ENCODE measurements around the gene ZBTB1. TPM values are rescaled to one million over a fixed set of nuclear protein-coding genes. Genes with fewer than 3 reads are reported as not detected.

ZBTB1 gene
- total RNA-seq, 1 experiment from 2014 or later: 37.8 TPM

DNA sequence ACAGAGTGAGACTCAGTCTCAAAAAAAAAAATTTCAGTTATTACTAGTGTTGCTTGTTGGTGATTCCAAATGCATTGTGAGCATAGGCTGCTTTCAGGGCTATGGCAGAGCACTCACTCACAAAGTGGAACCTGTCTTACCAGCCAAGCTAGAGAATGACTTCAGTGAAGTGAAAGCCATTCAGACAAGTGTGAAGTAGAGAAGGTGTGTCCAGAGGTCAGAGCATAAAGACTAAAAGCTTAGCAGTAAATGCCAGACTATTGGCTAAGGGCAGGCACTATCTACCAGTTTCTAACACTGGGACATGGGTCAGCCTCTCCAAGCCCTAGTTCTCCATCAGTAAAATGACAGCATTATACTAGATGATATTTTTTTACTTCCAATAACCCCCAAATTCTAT, 57.9 kb downstream of the ZBTB1 start:
- Histone ChIP-seq H3K4ac (ENCODE audit: low read depth, low read length) (no peak overlapping the region), H2BK120ac (ENCODE audit: low read depth, low read length, poor library complexity, severe bottlenecking) (no peak overlapping the region), H3K14ac (ENCODE audit: insufficient read depth, low read length) (no peak overlapping the region), H2BK5ac (ENCODE audit: insufficient read length, low read length) (no peak overlapping the region), H3K27ac (ENCODE audit: insufficient read length, low read depth, low read length) (no peak overlapping the region), H3K4me2 (ENCODE audit: insufficient read depth, insufficient read length, low read length) (no peak overlapping the region), H3T11ph (ENCODE audit: low read length) (no peak overlapping the region), H2BK12ac (ENCODE audit: insufficient read length, low read depth, low read length) (no peak overlapping the region), H3K23me2 (ENCODE audit: insufficient read length, low read depth, low read length, poor library complexity, severe bottlenecking) (no peaks in the 10 kb centered on the region), H3K79me2 (ENCODE audit: insufficient read depth, low read length) (no peaks in the 10 kb centered on the region), H3K27me3 (ENCODE audit: insufficient read depth, low read length) (no peaks in the 10 kb centered on the region), H2AFZ (ENCODE audit: low read length) (no peak overlapping the region), H2BK20ac (ENCODE audit: low read depth, low read length, poor library complexity, severe bottlenecking) (no peak overlapping the region), H4K91ac (ENCODE audit: insufficient read length, low read depth, low read length) (no peak overlapping the region), H4K8ac (replicated peaks; ENCODE audit: insufficient read length, low read depth, low read length) (no peak overlapping the region), H2BK15ac (ENCODE audit: low read depth, low read length) (no peak overlapping the region), H4K5ac (ENCODE audit: insufficient read length, low read depth, low read length) (no peak overlapping the region), H3K4me1 (ENCODE audit: insufficient read depth, low read length) (no peaks in the 10 kb centered on the region), H3K79me1 (ENCODE audit: insufficient read depth, low read depth, low read length, poor library complexity, severe bottlenecking) (no peaks in the 10 kb centered on the region), H3K23ac (ENCODE audit: insufficient read length, low read depth, low read length) (no peak overlapping the region), H4K20me1 (ENCODE audit: control insufficient read depth, insufficient read depth, insufficient read length) (no peaks in the 10 kb centered on the region), H3K9me3 (ENCODE audit: control insufficient read depth, low read depth, low read length) (no peaks in the 10 kb centered on the region), H3K9ac (ENCODE audit: extremely low read depth, insufficient read length, low read length) (no peak overlapping the region), H3K56ac (ENCODE audit: insufficient read length, low read depth, low read length) (no peak overlapping the region), H3K18ac (ENCODE audit: insufficient read length, low read depth, low read length) (no peak overlapping the region), H2AK5ac (ENCODE audit: insufficient read length, low read length) (no peak overlapping the region)
- H3K27ac Mint-ChIP-seq: no peak overlapping the region
- H3K4me3 Mint-ChIP-seq: no peak overlapping the region
- no peak for DNase-seq
- no peaks in the 10 kb centered on the region; the same call in 1 of the 2 replicates for H3K27me3 Mint-ChIP-seq (ENCODE audit: low read depth)
- peaks cover 8 to 17% of the 10 kb centered on the region in 2 experiments; a peak in 3 of 4 replicates for H3K4me1 Mint-ChIP-seq
- no peaks in the 10 kb centered on the region for H3K9me3 Mint-ChIP-seq
- TF ChIP-seq, protein P1, sequence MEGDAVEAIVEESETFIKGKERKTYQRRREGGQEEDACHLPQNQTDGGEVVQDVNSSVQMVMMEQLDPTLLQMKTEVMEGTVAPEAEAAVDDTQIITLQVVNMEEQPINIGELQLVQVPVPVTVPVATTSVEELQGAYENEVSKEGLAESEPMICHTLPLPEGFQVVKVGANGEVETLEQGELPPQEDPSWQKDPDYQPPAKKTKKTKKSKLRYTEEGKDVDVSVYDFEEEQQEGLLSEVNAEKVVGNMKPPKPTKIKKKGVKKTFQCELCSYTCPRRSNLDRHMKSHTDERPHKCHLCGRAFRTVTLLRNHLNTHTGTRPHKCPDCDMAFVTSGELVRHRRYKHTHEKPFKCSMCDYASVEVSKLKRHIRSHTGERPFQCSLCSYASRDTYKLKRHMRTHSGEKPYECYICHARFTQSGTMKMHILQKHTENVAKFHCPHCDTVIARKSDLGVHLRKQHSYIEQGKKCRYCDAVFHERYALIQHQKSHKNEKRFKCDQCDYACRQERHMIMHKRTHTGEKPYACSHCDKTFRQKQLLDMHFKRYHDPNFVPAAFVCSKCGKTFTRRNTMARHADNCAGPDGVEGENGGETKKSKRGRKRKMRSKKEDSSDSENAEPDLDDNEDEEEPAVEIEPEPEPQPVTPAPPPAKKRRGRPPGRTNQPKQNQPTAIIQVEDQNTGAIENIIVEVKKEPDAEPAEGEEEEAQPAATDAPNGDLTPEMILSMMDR (conservative IDR thresholded peaks at IDR 0.05): no peak
- no peaks in the 10 kb centered on the region for H3K36me3 Mint-ChIP-seq (ENCODE audit: insufficient read depth in 1 of 3, low read depth in 3 of 3)
